ENCODE data around the gene CASZ1.

DNA sequence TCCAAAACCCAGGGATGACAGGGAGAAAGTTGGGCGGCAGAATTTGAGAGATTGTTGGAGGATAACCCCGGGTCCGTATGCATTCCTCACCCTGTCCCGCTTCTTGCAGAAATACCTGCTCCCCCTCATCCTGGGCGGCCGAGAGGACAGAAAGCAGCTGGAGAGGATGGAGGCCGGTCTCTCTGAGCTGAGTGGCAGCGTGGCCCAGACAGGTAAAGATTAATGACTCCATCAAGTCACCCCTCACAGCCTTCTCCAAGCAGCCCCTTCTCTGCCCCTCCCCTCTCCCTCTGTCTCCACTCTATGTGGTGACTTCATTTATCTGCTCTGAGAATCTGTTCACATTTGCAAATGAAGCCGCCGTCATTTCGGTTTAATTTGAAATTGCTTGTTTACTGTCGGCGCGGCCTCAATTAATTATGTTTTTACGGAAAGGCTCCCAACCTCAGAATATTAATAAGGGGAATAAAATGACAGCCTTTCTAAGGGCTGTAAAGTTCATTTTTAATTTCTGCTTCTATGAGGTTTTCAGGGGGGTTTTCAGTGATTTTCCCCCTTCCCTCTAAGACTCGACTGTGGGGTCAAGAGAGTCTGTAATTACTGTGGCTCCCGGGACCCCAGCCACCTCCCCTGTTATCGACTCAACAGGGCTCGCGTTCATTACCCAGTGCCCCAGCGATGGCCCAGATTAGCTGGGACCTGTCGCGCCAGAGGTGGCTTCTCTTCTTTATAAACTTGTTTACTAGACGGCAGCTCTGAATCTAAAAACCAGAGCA is 173.3 kb downstream of the CASZ1 start:
- TF ChIP-seq, protein P1, sequence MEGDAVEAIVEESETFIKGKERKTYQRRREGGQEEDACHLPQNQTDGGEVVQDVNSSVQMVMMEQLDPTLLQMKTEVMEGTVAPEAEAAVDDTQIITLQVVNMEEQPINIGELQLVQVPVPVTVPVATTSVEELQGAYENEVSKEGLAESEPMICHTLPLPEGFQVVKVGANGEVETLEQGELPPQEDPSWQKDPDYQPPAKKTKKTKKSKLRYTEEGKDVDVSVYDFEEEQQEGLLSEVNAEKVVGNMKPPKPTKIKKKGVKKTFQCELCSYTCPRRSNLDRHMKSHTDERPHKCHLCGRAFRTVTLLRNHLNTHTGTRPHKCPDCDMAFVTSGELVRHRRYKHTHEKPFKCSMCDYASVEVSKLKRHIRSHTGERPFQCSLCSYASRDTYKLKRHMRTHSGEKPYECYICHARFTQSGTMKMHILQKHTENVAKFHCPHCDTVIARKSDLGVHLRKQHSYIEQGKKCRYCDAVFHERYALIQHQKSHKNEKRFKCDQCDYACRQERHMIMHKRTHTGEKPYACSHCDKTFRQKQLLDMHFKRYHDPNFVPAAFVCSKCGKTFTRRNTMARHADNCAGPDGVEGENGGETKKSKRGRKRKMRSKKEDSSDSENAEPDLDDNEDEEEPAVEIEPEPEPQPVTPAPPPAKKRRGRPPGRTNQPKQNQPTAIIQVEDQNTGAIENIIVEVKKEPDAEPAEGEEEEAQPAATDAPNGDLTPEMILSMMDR (IDR thresholded peaks at IDR 0.05) = no peak
- TF ChIP-seq POLR2A (IDR thresholded peaks at IDR 0.05) (no peak), POLR2AphosphoS5 (IDR thresholded peaks at IDR 0.05) (no peak)
